Measurements from ENCODE around the gene LIAS. TPM values are rescaled to one million over a fixed set of nuclear protein-coding genes. Genes with fewer than 3 reads are reported as not detected.
A peak's percentile ranks its signal among the peaks of the same experiment; 100 is the strongest.

The LIAS gene
- total and polyA plus RNA-seq, 10 of the 15 experiments (the other 5 are each of a cell fraction or from before 2014, with no cell fraction given): 17.9 to 32.3 (median 26.4) TPM

DNA sequence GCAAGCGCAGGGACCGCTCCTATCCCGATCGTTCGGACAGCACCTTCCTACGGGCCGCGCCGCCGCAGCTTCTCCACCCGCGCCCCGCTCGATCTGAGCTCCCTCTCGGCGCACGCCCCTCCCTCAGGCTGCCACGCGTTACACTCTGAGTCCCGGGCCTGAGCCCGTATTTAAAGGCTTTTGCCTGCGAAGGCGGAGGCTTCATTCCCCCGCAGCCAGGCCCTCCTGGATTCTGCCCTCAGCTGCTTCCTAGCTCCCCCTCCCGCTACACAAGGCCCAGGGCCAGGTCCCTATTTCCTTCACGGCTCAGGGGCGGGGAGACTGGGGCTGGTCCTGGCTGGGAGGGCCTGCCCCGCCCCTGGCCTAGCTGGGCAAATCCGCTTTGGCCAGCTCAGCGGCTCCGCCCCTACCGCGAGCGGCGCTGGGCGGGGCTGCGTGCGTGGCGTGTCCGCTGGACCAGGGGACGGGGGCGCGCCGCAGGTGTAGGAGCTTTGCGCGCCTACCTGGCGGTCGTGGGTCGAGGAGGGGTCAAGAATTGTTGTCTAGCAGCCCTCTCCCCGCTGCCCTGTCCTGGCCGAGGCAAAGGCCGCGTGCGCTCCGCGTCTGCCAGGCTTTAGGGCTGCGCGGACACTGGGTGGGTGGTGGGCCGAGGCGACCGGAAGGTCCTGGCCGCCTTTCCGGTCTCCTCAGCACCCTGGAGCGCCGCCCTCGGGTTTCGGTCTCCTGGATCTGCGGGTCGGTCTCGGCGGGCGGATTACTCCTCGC, 68.6 kb downstream of the LIAS start, which contains the start of gene UGDH (continued):
- TF ChIP-seq, protein P1, sequence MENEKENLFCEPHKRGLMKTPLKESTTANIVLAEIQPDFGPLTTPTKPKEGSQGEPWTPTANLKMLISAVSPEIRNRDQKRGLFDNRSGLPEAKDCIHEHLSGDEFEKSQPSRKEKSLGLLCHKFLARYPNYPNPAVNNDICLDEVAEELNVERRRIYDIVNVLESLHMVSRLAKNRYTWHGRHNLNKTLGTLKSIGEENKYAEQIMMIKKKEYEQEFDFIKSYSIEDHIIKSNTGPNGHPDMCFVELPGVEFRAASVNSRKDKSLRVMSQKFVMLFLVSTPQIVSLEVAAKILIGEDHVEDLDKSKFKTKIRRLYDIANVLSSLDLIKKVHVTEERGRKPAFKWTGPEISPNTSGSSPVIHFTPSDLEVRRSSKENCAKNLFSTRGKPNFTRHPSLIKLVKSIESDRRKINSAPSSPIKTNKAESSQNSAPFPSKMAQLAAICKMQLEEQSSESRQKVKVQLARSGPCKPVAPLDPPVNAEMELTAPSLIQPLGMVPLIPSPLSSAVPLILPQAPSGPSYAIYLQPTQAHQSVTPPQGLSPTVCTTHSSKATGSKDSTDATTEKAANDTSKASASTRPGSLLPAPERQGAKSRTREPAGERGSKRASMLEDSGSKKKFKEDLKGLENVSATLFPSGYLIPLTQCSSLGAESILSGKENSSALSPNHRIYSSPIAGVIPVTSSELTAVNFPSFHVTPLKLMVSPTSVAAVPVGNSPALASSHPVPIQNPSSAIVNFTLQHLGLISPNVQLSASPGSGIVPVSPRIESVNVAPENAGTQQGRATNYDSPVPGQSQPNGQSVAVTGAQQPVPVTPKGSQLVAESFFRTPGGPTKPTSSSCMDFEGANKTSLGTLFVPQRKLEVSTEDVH (IDR thresholded peaks at IDR 0.05; ENCODE audit: low read depth, partially characterized antibody): no peak
- TF ChIP-seq RAD21 (IDR thresholded peaks at IDR 0.05; ENCODE audit: insufficient read depth, low read depth, low read length): 0 out of 2 replicates have a peak, but pooled peaks have one; percentile 13
- TF ChIP-seq BHLHE40 (IDR thresholded peaks at IDR 0.05; ENCODE audit: borderline replicate concordance in 1 of 2, low read depth in 2 of 2, low read length in 1 of 2): peak; percentile 40 to 60; a peak in 2 of 4 replicates
- peak; percentile 19 for TF ChIP-seq MEF2B (IDR thresholded peaks at IDR 0.05; ENCODE audit: partially characterized antibody, poor library complexity, severe bottlenecking)
- peak; percentile 44 for TF ChIP-seq NR2C1 (IDR thresholded peaks at IDR 0.05)
- peak; percentile 69 for TF ChIP-seq RELA (IDR thresholded peaks at IDR 0.05; ENCODE audit: borderline replicate concordance, partially characterized antibody)
- TF ChIP-seq SUPT20H (IDR thresholded peaks at IDR 0.05; ENCODE audit: borderline replicate concordance, control insufficient read depth, low read depth, low read length): no peak
- TF ChIP-seq, protein P2, sequence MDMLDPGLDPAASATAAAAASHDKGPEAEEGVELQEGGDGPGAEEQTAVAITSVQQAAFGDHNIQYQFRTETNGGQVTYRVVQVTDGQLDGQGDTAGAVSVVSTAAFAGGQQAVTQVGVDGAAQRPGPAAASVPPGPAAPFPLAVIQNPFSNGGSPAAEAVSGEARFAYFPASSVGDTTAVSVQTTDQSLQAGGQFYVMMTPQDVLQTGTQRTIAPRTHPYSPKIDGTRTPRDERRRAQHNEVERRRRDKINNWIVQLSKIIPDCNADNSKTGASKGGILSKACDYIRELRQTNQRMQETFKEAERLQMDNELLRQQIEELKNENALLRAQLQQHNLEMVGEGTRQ (IDR thresholded peaks at IDR 0.05; ENCODE audit: borderline replicate concordance, low read depth, low read length): no peak
- TF ChIP-seq CBX3 (IDR thresholded peaks at IDR 0.05; ENCODE audit: borderline replicate concordance, low read depth): no peak
- TF ChIP-seq ZNF622 (IDR thresholded peaks at IDR 0.05): no peak
- TF ChIP-seq NFYA (IDR thresholded peaks at IDR 0.05; ENCODE audit: borderline replicate concordance, low read depth, low read length): no peak
- peak; percentile 71; the same call in 1 of the 2 replicates for TF ChIP-seq IRF4 (IDR thresholded peaks at IDR 0.05; ENCODE audit: low read depth, low read length)
- no peak for TF ChIP-seq PAX8 (IDR thresholded peaks at IDR 0.05)
- no peak for TF ChIP-seq ZNF384 (IDR thresholded peaks at IDR 0.05; ENCODE audit: borderline replicate concordance, low read depth, low read length)
- TF ChIP-seq MTA2 (IDR thresholded peaks at IDR 0.05; ENCODE audit: low read depth): no peak
- TF ChIP-seq DPF2 (IDR thresholded peaks at IDR 0.05): peak; percentile 70
- TF ChIP-seq SP1 (IDR thresholded peaks at IDR 0.05; ENCODE audit: low read depth, low read length): peak; percentile 81
- TF ChIP-seq EGR1 (IDR thresholded peaks at IDR 0.05; ENCODE audit: borderline replicate concordance in 1 of 2, low read depth in 2 of 2, low read length in 2 of 2): peak; percentile 46 to 83
- TF ChIP-seq RFX5 (IDR thresholded peaks at IDR 0.05; ENCODE audit: low read depth, low read length): peak; percentile 17; the same call in 1 of the 2 replicates
- no peak for TF ChIP-seq FOXK2 (IDR thresholded peaks at IDR 0.05)
- TF ChIP-seq, protein P3, sequence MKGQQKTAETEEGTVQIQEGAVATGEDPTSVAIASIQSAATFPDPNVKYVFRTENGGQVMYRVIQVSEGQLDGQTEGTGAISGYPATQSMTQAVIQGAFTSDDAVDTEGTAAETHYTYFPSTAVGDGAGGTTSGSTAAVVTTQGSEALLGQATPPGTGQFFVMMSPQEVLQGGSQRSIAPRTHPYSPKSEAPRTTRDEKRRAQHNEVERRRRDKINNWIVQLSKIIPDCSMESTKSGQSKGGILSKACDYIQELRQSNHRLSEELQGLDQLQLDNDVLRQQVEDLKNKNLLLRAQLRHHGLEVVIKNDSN (IDR thresholded peaks at IDR 0.05; ENCODE audit: borderline replicate concordance, extremely low read length, insufficient read depth, low read depth, low read length): no peak
- TF ChIP-seq ZNF207 (IDR thresholded peaks at IDR 0.05; ENCODE audit: borderline replicate concordance): no peak
- TF ChIP-seq ZNF24 (IDR thresholded peaks at IDR 0.05): no peak
- TF ChIP-seq, protein P4, sequence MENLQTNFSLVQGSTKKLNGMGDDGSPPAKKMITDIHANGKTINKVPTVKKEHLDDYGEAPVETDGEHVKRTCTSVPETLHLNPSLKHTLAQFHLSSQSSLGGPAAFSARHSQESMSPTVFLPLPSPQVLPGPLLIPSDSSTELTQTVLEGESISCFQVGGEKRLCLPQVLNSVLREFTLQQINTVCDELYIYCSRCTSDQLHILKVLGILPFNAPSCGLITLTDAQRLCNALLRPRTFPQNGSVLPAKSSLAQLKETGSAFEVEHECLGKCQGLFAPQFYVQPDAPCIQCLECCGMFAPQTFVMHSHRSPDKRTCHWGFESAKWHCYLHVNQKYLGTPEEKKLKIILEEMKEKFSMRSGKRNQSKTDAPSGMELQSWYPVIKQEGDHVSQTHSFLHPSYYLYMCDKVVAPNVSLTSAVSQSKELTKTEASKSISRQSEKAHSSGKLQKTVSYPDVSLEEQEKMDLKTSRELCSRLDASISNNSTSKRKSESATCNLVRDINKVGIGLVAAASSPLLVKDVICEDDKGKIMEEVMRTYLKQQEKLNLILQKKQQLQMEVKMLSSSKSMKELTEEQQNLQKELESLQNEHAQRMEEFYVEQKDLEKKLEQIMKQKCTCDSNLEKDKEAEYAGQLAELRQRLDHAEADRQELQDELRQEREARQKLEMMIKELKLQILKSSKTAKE (IDR thresholded peaks at IDR 0.05; ENCODE audit: low read depth, poor library complexity, severe bottlenecking): no peak

Data from GM12878 (cell line).